HG03159 (cell line): ENCODE results near the gene ADAMTS15.

Source experiments
- ATAC-seq: cut with Tn5 transposase; IDR thresholded peaks from one replicate; pipeline ENCODE4 v1.9.1; 2021; ENCODE audit warnings: mild to moderate bottlenecking, moderate library complexity; ENCODE audit not compliant: unreplicated experiment

Gene ADAMTS15

DNA sequence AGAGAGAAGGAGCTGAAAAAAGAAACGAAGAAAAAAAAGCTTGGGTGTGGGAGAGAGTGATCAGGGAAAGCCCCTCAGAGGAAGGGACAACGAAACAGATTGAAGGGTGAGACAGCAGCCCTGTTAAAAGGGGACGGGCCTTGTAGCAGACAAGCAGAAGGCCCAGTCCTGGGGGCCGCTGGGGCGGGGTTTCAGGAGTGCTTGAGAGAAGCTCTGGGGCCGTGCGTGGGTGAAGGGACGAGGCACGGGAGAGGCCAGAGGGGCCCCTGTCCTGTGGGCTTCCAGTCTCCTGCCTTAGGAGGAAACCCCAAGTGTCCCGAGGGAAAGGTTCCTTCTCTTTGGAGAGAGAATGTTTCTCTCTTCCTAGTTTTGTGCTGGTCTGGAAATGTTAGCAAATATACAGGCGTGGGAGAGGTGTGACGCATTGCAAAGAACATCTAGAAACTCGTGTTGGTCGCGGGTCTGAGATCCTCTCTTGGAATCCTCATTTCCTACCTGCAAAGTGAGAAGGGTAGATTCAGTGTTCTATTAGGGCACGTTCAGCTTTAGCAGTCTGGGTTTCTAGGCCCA is 28.6 kb downstream of the ADAMTS15 start:
- ATAC-seq: no peak

DNA sequence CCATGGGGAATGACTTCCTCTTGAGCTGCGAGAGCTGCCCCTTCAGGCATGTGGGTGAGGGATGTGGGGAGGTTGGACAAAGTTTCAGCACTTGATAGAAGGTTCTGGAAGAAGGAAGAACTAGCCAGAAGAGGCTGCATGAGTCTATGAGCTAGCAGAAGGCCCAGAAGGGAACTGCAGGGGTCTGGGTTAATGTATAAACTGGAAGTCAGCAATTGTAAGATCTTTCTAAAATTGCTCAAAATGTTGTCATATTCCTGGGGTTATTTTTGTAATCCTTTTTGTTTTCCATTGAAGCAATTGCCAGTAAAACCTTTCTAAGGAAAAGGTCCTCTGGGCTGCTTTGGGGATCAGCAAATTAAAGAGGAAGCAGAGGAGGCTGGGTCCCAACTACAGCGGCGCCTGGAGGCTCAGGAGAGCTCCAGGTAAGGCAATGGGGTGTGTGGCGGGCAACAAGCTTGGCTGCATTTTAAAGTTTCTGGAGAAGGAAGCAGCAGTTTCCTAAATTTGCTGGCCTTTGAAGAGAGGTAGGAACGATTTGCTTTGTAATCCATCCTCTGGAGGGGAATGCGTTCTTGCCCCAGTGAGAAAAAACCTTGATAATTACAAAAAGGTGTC is 29.2 kb downstream of the ADAMTS15 start:
- no peak for ATAC-seq

DNA sequence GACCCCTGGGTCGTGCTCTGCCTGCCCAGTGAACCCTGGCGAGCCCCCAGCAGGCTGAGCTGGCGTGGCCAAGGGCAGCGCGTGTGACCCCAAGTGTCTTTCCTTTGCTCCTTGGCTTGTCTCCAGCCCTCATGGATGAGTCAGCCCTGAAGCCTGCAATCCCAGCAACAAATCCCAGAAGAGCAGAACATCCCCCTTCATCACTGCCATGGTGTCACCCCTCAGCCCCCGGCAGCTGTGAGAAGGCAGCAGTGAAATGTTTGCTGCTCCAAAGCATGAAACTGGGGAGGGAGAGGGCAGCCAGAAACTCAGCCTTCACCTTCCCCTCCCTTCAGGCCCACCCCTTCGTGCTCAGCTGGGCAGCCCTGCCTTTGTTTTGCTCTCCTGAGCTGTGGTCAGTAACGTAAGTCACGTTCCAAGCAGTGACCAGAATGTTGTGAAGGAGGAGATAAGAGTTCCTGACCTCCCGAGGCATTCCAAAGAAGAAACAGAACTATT is 29.8 kb downstream of the ADAMTS15 start:
- no peak for ATAC-seq

DNA sequence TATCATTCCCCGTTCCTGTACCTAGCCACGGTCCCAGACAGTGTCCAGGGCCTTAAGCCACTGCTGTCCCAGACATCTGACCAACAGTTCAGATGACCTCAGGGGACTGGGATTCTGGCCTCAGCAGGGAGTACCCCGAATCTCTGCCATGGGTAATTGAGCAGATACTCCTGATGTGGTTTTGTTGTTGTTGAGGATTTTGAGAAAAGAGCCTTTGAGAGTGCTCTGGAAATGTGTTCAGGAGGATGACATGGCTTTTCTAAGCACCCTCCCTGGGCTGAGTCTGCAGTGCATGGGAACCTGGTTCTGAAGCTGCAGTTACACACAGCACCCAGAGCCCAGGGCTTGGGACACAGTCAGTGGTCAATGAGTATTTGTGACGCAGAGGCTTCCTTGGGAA is 30.4 kb downstream of the ADAMTS15 start:
- ATAC-seq: no peak

DNA sequence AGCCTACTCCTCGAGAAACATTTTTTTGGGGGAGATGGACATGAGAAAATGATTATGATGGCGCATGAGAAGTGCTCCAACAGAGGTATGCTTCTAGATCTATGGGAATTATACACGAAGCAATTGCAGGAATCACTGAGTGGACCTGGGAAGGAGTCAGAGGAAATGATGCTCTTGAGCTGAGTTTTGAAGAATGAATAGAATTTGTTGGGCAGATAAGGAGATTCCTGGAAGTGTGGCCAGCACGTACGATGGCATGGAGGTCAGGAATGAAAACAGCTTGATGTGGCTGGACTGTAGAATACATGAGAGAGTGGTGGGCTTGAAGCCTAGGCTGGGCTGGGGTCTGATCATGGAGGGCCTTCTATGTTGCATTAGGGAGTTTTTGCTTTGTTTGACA is 31.7 kb downstream of the ADAMTS15 start:
- ATAC-seq: no peak

DNA sequence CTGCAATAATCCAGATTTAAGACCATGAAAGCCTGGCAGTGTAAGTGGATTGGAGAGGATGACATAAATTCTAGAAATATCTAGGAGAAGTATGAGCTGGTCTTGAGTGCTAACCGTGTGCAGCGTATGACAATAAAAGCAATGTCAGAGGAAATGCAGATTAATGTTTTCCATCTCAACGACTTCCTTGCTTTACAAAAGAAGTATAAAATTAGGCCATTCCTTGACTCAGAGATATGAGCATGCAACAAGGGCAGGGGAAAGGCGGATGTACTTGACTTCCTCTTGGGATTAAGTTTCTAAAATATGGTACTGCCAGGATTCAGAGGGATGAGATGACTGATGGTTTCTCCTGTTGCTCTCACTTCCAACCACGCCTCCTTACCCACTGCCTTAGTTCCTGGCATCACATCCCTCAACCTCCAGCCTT is 32.3 kb downstream of the ADAMTS15 start:
- no peak for ATAC-seq

DNA sequence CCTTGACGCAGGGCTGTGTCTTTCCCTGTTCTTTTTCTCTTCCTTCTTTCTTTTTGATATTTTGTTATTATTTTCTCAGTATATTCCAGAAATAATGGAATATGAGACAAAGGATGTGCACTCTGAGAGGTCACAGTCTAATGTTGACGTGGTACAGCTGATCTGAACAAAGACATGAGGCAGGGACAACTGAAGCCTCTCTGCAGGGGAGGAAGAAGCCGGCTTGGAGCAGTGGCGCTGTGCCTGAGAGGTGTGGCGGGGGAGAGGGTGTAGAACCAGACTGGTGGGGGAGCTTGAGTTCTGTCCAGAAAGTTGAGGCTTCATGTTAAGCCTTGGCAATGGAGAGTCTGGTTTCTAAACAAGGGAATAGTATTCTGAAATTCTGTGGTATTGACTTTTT is 34.7 kb downstream of the ADAMTS15 start:
- ATAC-seq: no peak

DNA sequence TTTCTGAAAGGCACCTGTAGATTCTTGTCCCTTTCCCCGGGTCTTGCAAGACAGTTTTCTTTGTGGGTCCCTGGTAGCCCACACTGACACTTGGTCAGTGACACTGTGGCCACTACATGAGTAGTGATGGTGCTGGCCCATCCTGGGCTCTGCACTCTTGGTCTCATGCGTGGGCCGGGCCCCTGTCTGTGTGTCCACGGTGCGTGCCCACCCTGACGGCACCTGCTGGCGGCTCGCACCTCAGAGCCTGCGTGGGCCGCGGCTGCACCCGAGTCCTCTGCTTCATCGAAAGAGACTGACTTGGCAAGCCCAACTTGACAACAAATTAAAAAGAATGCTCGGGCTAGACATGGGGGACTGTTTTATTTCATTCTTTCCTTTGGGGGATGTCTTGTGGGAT is 37.5 kb downstream of the ADAMTS15 start:
- ATAC-seq: no peak

DNA sequence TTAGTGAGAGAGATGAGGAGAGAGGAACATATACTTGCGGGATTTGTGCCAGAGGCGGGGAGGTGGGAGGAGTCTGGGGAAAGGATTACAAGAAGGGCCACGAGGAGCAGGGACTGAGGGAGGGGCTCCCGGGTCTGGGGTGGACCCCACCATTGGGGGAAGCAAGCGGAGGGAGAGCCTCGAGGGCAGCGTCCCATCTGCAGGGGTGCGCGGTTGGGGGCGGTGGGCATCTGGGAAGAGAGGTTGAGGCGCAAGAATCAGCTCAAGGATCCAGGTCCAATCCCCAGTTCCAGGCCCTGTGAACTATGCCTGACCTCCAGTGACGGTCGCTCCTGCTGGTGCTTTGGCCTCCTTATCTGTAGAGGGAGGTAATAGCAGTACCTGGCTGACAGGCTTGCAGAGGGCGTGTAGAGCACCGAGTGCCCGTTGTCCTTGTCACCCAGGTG is 38.0 kb downstream of the ADAMTS15 start:
- no peak for ATAC-seq

DNA sequence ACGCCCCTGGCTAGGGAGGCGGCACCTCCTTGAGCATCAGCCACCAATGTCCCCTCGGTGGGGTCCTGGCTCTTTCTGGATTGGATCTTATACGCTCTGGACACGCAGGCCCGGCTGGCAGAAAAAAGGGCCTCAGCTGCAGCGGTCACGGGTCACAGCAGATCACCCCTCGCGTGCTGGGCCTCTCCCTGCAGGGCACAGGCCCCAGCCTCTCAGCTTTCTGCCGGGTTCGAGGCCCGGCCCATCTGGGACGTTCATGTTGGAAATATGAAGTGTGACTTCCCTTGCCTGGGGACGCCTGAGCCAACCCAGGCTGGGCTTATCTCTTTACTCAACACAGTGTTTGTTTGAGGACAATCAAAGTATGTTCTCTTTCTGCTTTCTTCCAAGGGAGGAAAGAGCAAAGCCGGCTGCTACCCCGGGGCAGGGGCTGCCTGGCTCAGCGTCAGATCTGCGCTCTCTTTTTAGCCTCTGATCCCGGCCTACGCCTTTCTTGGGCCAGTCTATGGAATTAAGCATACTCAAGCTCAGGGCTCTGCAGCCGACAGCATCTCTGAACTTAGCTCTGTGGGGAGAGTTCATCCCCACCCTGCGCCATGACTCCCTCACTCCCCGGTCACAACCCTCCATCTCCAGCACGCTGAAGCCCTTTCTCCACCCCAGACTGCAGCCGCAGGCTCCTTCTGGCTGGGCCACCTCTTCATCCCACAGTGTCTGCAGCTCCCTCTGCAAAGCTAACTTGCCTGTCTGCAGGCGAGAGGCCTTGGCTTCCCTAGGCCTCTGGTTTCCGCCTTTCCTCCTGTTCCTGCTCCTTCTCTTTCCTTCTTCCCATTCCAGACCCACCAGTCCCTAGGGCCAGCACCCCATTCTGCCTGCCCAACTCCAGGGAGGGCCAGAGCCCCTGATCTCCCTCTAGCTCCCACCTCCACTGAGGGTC is 38.8 kb downstream of the ADAMTS15 start:
- no peak for ATAC-seq

DNA sequence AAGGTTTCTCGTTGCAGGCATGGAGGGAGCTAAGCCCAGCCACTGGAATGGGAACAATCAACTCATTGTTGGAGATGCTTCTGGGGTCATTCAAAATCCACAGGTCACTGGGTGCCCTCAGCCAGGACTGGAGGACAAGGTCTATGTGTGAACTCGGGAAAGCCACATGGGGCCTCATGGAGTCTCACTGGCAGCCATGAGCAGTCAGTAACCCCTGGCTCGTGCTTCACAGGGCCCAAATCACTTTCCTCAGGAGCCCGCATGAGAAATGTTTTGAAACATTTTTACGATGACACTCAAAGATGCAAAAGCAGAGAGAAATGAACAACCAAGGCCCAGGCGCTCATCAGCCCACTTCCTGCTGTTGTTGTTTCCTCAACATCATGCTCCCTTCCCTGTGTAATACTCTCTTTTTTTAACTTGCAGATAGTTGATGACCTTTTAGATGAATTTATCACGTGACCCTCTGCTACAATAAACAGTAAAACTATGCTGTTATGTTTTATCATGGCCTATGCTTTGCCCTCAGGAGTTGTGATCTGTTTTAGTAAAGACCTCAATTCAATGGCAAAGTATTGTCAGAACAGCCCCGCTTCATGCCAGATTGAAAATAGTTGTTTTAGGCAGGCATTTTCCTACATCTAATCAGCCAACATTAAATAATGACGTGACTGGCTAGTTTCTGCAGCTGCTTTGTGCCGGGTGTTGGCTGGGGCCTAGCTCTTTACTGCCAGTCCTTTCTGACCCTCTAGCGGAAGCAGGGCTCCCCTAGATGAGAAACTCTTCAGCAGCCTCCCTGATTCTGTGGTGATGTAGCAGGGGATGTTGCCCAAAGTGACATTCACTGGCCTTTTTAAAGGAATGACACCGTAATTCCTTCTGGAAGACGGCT is 39.7 kb downstream of the ADAMTS15 start:
- no peak for ATAC-seq

DNA sequence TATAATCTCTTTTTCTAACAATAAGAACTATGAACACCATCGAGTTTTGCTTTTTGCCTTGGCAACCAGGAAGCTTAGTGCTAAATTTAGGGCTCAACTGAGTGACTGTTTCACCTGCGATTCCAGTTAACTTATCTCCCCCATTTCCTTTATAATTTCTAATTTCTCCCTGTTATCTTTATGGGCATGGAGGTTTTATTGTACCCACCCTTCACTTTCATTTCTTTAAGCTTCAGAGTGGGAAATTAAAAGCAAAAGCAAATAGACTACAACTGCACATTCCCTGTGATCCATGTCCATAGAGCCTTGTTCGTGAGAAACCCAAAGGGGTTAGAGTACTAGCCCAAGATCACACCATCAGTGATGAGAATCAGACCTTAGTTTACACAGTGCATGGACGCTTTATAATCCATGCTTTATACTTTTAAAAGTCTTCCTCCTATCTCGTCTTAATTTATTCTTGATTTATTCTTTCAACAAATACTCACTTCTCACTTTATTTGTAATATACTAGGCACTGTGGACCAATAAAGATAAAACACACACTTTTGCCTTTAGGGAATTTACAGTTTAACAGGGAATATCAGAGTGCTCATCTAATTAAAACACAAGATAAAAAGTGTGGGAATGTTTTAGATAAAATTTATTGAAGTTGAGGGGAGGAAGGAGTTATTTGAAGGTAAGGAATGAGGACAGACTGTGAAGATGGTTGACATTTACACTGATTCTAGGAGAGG is 40.6 kb downstream of the ADAMTS15 start:
- ATAC-seq: no peak

DNA sequence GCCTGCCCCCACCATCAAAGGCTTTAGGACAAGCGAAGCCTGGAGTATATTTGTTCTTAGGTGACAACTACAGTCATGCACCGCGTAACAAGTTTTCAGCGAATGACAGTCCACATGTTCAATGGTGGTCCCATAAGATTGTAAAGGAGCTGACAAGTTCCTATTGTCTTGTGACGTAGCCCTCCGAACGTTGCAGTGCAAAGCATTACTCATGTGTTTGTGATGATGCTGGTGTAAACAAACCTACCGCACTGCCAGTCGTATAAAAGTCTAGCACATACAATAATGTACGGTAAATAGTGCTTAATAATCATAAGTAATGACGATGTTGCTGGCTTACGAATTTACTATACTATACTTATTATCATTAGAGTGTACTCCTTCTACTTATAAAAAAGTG is 41.3 kb downstream of the ADAMTS15 start:
- no peak for ATAC-seq

DNA sequence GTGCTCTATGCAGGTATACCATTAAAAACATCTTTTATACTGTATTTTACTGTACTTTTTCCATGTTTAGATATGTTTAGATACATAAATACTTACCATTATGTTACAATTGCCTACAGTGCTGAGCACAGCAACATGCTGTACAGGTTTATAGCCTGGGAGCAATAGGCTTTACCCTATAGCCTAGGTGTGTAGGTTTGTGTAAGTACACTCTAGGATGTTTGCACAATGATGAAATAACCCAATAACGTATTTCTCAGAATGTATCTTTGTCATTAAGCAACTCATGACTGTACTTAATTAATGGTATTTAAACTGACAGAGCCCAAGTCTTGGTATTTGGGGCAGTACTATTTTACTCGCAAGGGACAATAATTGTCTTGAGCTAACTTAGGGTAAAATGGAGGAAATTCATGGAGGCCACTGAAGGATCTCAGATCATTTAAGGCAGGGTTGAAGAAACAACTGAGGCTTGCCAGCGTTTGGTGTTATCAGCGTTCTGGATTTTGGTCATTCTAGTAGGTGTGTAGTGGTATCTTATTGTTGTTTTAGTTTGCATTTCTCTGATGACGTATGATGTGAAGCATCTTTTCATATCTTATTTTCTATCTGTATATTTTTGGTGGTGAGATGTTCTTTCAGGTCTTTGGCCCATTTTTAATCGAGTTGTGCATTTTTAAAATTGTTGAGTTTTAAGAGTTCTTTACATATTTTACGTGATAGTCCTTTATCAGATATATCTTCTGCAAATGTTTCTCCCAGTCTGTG is 42.4 kb downstream of the ADAMTS15 start:
- ATAC-seq: no peak

DNA sequence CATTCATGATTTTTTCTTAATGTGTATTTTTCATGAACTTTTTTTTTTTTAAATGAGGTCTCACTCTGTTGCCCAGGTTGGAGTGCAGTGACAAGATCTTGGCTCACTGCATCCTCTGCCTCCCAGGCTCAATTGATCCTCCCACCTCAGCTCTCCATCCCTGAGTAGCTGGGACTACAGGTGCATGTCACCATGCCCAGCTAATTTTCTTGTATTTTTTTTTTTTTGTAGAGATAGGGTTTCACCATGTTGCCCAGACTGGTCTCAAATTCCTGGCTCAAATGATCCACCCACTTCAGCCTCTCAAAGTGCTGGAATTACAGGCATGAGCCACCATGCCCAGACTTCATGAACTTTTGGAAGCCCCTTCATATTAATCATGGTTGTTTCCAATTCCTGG is 49.7 kb downstream of the ADAMTS15 start:
- ATAC-seq: no peak

DNA sequence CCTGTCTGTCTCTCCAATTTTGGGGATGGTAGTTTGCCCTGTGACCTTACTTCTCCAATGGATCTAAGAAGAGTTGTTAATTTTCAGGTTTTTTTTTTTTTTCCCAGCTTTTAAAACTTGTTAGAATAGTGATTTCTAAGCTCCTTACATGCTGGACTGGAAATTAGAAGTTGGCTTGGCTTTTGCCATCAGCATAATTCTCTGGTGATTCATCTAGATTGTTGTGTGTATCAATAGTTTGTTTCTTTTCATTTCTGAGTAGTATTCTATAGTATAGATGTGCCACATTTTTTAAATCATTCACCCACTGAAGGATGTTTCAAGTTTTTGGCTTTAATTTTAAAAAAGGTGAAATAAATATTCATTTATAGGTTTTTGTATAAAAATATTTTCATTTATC is 51.4 kb downstream of the ADAMTS15 start:
- ATAC-seq: no peak

DNA sequence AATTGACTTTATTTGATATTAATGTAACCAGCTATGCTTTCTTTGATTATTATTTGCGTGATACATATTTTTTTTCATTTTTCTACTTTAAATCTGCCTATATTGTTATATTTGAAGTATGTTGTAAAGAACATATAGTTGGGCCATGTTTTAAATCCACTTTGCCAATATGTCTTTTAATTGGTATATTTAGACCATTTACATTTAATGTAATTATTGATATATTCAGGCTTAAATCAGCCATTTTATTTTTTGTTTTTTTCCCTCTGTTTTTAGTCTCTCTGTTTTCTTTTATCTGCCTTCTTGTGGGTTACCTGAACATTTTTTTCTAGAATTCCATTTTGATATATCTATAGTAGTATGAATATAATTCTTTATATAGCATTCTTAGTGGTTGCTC is 55.9 kb downstream of the ADAMTS15 start:
- no peak for ATAC-seq

DNA sequence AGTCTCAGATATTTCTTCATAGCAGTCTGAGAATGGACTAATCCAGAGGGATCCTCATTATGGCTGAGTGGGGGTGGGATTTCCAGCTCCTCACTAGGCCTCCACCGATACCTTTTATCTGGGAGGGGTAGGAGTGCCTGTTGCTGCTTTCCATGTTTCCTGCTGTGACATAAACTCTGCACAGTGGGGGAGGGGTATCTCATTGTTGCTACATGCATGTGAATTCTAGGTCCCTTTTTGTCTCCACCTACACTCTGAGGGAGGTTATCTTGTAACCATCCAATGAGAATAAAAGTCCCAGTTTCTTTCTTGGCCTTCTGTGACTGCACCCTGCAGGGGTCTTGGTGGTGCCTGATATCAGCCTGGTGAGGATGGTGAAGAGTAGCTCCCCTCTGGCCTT is 60.5 kb downstream of the ADAMTS15 start:
- no peak for ATAC-seq

DNA sequence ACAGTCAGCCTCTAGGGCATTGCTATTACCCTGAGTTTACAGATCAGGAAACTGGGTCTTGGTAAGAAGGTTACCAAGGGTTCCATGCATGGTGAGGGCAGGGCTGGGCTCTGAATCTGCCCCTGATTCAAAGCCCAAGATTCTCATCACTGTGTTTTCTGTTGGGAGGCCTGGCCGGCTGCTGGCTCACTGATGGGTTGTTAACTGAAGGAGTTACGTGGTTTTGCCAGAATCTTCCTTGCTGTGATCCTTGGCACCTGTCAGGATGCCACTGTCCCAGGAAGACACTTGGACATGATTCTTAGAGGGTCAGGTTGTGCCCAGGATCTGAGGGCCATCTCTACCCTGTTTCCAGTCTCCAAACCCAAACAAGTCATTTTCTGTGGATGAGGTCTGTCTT is 61.5 kb downstream of the ADAMTS15 start:
- ATAC-seq: no peak
